CD8-positive, alpha-beta memory T cell (primary cell): ENCODE results near the gene CSNK1E. TPM values are rescaled to one million over a fixed set of nuclear protein-coding genes. Genes with fewer than 3 reads are reported as not detected.
A peak's percentile ranks its signal among the peaks of the same experiment; 100 is the strongest.

Source experiments
- CTCF ChIA-PET: fragments of 350-600 bp; sonication (Branson Sonifier 250); formaldehyde crosslinking; loops from one replicate; lab custom pipeline; 2021; ENCODE audit warnings: antibody characterized with exemption; lab: Charles Lee
- POLR2A ChIA-PET: fragments of 350-600 bp; sonication (Branson Sonifier 250); formaldehyde crosslinking; loops from one replicate; lab custom pipeline; 2021; ENCODE audit warnings: antibody characterized with exemption; lab: Charles Lee
- DNase-seq, 5 donors: peaks; one replicate each; pipeline versions ENCODE4 v3.0.0 to v3.0.0-alpha.2; 2020 to 2022; ENCODE audit warnings: mixed read lengths in 1 of 5
- H3K27ac ChIP-seq: one replicate; pipeline ENCODE4 v1.7.0; 2013; ENCODE audit warnings: low read depth, mild to moderate bottlenecking, low read length, moderate library complexity
- H3K27me3 ChIP-seq: 2 replicates; pipeline ENCODE4 v1.7.0; 2013; ENCODE audit warnings: low read length, mild to moderate bottlenecking; ENCODE audit not compliant: insufficient read depth, poor library complexity, severe bottlenecking
- H3K36me3 ChIP-seq: 2 replicates; pipeline ENCODE4 v1.7.0; 2013; ENCODE audit warnings: mild to moderate bottlenecking, low read length, moderate library complexity; ENCODE audit not compliant: insufficient read depth
- H3K4me1 ChIP-seq: 2 replicates; pipeline ENCODE4 v1.7.0; 2013; ENCODE audit warnings: mild to moderate bottlenecking, low read length, moderate library complexity; ENCODE audit not compliant: insufficient read depth
- H3K4me3 ChIP-seq: 2 replicates; pipeline ENCODE4 v1.7.0; 2013; ENCODE audit warnings: mild to moderate bottlenecking, low read length
- H3K9me3 ChIP-seq: 2 replicates; pipeline ENCODE4 v1.7.0; 2013; ENCODE audit warnings: mild to moderate bottlenecking, low read length
- H3K27ac Mint-ChIP-seq, 8 donors: one replicate each; pipeline ENCODE4 v1.8.0; 2020 to 2021; ENCODE audit warnings: mixed read lengths in 8 of 8, mild to moderate bottlenecking in 6 of 8, inconsistent platforms in 3 of 8, moderate library complexity in 3 of 8
- H3K27me3 Mint-ChIP-seq, 2 donors: one replicate each; pipeline ENCODE4 v1.8.0; 2020 to 2021; ENCODE audit warnings: mixed read lengths in 2 of 2, mild to moderate bottlenecking in 1 of 2, moderate library complexity in 1 of 2
- H3K36me3 Mint-ChIP-seq, 3 donors: one replicate each; pipeline ENCODE4 v1.8.0; 2020 to 2021; ENCODE audit warnings: mixed read lengths in 3 of 3, inconsistent platforms in 1 of 3, mild to moderate bottlenecking in 1 of 3
- H3K4me1 Mint-ChIP-seq, 3 donors: one replicate each; pipeline ENCODE4 v1.8.0; 2020 to 2021; ENCODE audit warnings: mixed read lengths in 3 of 3, inconsistent platforms in 1 of 3, mild to moderate bottlenecking in 1 of 3
- H3K4me3 Mint-ChIP-seq, 7 donors: one replicate each; pipeline ENCODE4 v1.8.0; 2020 to 2021; ENCODE audit warnings: mixed read lengths in 7 of 7, mild to moderate bottlenecking in 6 of 7, moderate library complexity in 4 of 7, inconsistent platforms in 2 of 7
- H3K9me3 Mint-ChIP-seq, 5 donors: one replicate each; pipeline ENCODE4 v1.8.0; 2020 to 2022; ENCODE audit warnings: mixed read lengths in 5 of 5, mild to moderate bottlenecking in 3 of 5, moderate library complexity in 2 of 5, inconsistent platforms in 1 of 5
- polyA plus RNA-seq: library from polyadenylated mRNA; unstranded; fragments of 300-500 nt; fragmentation: Illumina TruSeq; gene quantifications from one replicate; pipeline ENCODE4 v1.2.3, GENCODE V29; 2021
- total RNA-seq, 2 experiments: library from RNA; stranded (reverse); gene quantifications; one replicate each; pipeline ENCODE4 v1.2.3, GENCODE V29; 2021

Gene CSNK1E
- total and polyA plus RNA-seq, 3 experiments from 2014 or later: 14.1 to 105 (median 102) TPM

DNA sequence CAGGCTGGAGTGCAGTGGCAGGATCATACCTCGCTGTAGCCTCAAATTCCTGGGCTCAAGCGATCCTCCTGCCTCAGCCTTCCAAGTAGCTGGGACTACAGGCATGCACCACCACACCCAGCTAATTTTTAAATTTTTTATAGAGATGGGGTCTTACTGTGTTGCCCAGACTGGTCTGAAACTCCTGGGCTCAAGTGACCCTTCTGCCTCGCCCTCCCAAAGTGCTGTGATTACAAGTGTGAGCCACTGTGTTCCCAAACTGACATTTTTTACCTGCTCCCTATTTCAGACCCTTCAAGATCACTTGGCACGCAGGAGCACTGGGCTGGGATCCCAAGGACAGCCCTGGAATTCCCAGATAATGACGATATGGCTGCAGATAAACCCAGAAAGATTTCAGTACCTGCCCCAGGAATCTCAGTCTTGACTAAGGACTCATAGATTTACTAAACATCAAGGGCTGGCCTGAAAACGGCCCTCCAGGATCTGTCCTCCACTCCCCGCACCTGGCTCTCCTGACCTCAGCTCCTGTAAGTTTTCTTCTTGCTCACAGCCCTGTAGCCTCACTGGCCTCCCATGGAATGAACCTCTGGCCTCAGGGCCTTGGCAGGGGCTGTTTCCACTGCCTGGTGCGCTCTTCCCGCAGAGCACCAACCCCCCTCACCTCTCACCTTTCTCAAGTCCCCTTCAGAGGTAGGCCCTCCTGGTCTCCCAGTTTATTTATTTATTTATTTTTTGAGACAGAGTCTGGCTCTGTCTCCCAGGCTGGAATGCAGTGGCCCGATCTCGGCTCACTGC, 3.6 kb upstream of the CSNK1E start:
- H3K36me3 ChIP-seq: no peaks in the 10 kb centered on the region
- ChIA-PET CTCF (no interaction called here), POLR2A (no interaction called here)
- DNase-seq: no peak
- H3K4me1 Mint-ChIP-seq: peaks cover 4 to 15% (median 8%) of the 10 kb centered on the region in 3 donors
- peak overlapping the region in 1 of 7 donors; percentile 60 for H3K4me3 Mint-ChIP-seq
- no peak overlapping the region for H3K4me3 ChIP-seq
- peak overlapping the region in 2 of 8 donors; percentile 61 to 89 for H3K27ac Mint-ChIP-seq
- H3K9me3 Mint-ChIP-seq: no peaks in the 10 kb centered on the region
- H3K27me3 ChIP-seq: no peaks in the 10 kb centered on the region
- H3K27ac ChIP-seq: no peak overlapping the region
- peaks cover 12% of the 10 kb centered on the region for H3K4me1 ChIP-seq
- H3K36me3 Mint-ChIP-seq: peaks cover 0 to 4% (median 0%) of the 10 kb centered on the region in 3 donors
- no peaks in the 10 kb centered on the region for H3K9me3 ChIP-seq
- no peaks in the 10 kb centered on the region for H3K27me3 Mint-ChIP-seq

DNA sequence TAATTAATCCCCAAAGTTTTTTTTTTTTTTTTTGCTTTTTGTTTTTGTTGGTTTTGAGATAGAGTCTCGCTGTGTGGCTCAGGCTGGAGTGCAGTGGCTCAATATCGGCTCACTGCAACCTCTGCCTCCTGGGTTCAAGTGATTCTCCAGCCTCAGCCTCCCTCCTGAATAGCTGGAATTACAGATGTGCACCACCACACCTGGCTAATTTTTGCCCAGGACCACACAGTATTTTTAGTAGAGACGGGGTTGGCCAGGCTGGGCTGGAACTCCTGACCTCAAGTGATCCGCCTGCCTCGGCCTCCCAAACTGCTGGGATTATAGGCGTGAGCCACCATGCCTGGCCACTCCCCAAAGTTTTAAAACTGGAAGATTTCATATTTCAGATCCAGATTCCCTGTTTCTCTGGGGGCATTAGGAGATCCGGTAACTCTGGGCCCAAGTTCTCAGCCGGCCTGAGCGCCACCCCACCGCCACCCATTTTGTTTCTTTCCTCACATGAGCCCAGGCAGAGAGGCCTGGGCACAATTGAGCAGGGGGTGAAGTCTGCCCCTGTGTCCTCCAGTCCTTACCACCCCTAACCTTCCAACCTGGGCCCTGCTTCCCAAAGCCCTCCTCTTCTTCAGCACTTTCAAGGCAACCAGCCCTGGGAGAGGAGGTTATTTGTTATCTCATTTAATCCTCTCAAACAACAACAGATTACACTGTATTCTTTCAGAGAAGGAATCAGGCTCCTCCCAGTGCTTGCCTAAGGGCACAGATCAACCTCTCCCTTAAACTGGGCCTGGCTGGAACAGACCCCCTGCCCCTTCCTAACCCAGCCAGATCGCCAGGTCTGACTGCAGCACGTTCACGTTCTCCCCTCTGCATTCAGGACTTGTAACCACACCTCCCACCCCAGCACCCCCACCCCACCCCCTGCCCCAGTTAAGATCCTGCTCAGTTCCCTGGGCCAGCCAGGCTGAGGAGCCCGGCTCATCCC, 1.9 kb upstream of the CSNK1E start:
- Histone ChIP-seq H3K4me3 (no peak overlapping the region), H3K9me3 (no peaks in the 10 kb centered on the region), H3K4me1 (peaks cover 29% of the 10 kb centered on the region), H3K27ac (peak overlapping the region; percentile 78), H3K36me3 (no peaks in the 10 kb centered on the region), H3K27me3 (no peaks in the 10 kb centered on the region)
- Mint-ChIP-seq H3K36me3 (peaks cover 0 to 4% (median 0%) of the 10 kb centered on the region in 3 donors), H3K4me1 (peaks cover 21 to 32% (median 25%) of the 10 kb centered on the region in 3 donors), H3K9me3 (no peaks in the 10 kb centered on the region), H3K27ac (peak overlapping the region; percentile 33 to 94 (median 66)), H3K27me3 (no peaks in the 10 kb centered on the region), H3K4me3 (peak overlapping the region in 6 of 7 donors; percentile 46 to 88 (median 58))
- CTCF ChIA-PET: no interaction called here
- DNase-seq: no peak
- POLR2A ChIA-PET: no interaction called here

DNA sequence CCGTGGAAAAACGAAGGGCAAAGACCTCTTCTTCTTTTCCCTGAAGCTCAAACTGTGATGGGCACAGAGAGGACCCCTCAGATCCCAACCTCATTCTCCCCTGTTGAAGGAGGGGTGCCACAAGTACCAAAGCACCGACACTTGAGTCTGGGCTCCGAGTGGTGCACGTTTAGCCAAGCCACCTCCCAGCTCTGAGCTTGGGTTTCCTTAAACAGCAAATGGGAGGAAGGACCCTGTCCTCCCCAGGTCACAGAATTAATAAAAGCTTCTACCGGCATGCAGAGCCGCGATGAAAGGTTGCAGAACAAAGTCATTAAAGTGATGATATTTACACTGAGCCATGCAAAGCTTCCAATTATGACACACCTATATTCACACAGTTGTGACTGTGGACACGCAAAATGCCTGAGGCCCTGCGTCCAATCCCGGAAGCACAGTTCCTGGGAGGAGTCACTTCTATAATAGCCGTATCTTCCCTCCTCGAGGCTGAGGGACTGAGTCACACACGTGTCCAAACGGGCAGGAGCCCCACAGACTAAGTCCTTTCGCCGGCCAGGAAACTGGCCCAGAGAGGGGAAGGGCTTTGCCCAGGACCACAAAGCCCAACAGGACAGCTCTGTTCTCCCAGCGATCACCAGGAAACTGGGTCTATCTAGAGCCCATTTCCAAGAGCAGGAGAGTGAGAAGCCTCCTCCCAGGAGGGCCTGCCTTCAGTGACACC, 922 bp upstream of the CSNK1E start:
- CTCF ChIA-PET: interaction anchor here (0.9 to 1.3 kb wide), 2 partner anchors 12 to 19 kb away, joined by 3 to 4 read pairs; no protein-coding TSS in a partner anchor
- no peak for DNase-seq

DNA sequence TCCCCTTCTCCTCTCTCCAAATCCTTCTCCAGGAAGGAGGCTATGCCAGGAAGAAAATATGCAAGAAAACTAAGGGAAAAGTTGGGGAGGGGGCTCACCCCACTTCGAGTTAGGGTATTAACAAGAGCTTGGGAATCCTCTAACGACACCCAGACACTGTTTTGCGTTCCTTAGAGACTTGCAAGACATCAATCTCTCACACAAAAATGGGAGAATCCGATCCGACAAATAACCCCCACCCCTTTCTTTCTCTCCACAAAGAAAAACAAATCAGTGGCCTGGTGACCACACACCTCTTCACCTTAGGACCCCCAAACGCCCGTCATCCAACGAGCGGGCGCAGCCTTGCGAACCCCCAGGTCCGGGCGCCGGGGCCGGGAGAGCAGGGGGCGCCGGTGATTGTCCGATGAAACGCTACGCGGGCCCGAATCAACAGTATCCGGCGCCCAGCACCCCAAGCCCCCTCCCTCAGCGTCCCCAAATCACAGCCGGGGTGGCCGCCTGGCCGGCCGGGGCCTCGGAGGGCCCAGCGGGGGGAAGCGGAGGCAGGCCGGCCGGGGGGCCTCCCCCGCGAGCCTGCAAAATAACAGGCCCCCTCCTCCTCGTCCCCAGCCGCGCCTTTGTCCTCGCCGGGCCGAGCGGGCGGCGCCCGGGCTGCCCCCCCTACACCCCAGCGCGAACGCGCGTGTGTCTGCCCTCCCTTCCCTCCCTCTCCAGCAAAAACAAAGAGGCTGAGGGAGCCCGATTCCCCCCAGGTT, 690 bp downstream of the CSNK1E start:
- peaks cover 47% of the 10 kb centered on the region for H3K4me1 ChIP-seq
- H3K36me3 Mint-ChIP-seq: peaks cover 0 to 9% (median 0%) of the 10 kb centered on the region in 3 donors
- CTCF ChIA-PET: no interaction called here

More for the DNA sequence above, 922 bp upstream of the CSNK1E start:
- no peaks in the 10 kb centered on the region for H3K27me3 ChIP-seq
- peaks cover 39% of the 10 kb centered on the region for H3K4me1 ChIP-seq
- POLR2A ChIA-PET: interaction anchor here (0.5 to 0.9 kb wide), 3 partner anchors 45 to 1656 kb away, joined by 3 to 5 read pairs (median 4); partner anchors contain the start of gene TMEM184B
- no peaks in the 10 kb centered on the region for H3K36me3 ChIP-seq
- H3K4me3 ChIP-seq: peak overlapping the region; percentile 55
- H3K9me3 Mint-ChIP-seq: no peaks in the 10 kb centered on the region
- no peaks in the 10 kb centered on the region for H3K9me3 ChIP-seq
- H3K4me1 Mint-ChIP-seq: peaks cover 29 to 42% (median 34%) of the 10 kb centered on the region in 3 donors
- peak overlapping the region; percentile 78 for H3K27ac ChIP-seq
- peak overlapping the region; percentile 79 to 93 (median 81) for H3K4me3 Mint-ChIP-seq
- H3K27me3 Mint-ChIP-seq: no peaks in the 10 kb centered on the region
- peaks cover 0 to 4% (median 0%) of the 10 kb centered on the region in 3 donors for H3K36me3 Mint-ChIP-seq
- H3K27ac Mint-ChIP-seq: peak overlapping the region; percentile 89 to 96 (median 92)

DNA sequence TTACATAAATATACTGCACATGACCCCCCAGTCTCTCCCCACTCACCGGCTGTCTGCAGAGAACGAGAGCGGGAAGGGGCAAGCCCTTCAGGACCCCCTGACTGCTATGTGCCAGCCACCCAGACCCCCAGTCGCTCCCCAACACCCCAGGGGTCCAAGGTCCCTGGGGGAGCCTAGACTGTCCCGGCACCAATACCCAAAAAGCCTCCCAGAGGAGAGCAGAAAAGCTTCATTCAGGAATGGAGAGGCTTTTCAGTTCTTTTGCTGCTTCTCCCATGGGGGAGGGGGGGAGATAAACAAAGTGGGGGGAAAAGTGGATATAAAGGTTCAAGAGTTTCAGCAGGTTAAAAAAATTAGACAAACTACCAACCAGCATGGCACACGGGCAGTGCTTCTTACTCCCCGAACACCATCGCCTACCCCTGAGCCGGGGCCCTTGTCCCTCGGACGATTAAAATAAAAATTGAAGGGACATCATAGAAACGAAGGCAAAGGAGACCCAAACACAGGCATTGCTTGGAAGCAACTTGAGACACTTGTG, 1.3 kb downstream of the CSNK1E start:
- peaks cover 47% of the 10 kb centered on the region for H3K4me1 ChIP-seq
- H3K4me1 Mint-ChIP-seq: peaks cover 47 to 64% (median 56%) of the 10 kb centered on the region in 3 donors
- POLR2A ChIA-PET: interaction anchor here (0.6 to 1.1 kb wide), 2 partner anchors 10 to 679 kb away, joined by 5 to 8 read pairs; no protein-coding TSS in a partner anchor

More for the DNA sequence above, 690 bp downstream of the CSNK1E start:
- Histone ChIP-seq H3K4me3 (peak overlapping the region; percentile 60), H3K36me3 (no peaks in the 10 kb centered on the region), H3K27me3 (no peaks in the 10 kb centered on the region), H3K27ac (peak overlapping the region; percentile 77), H3K9me3 (no peaks in the 10 kb centered on the region)
- POLR2A ChIA-PET: no interaction called here
- no peaks in the 10 kb centered on the region for H3K9me3 Mint-ChIP-seq
- H3K4me3 Mint-ChIP-seq: peak overlapping the region; percentile 86 to 95 (median 90)
- DNase-seq: peak; percentile 40 to 76 (median 63)
- H3K27ac Mint-ChIP-seq: peak overlapping the region; percentile 93 to 100 (median 97)
- H3K27me3 Mint-ChIP-seq: no peaks in the 10 kb centered on the region
- H3K4me1 Mint-ChIP-seq: peaks cover 40 to 58% (median 50%) of the 10 kb centered on the region in 3 donors

DNA sequence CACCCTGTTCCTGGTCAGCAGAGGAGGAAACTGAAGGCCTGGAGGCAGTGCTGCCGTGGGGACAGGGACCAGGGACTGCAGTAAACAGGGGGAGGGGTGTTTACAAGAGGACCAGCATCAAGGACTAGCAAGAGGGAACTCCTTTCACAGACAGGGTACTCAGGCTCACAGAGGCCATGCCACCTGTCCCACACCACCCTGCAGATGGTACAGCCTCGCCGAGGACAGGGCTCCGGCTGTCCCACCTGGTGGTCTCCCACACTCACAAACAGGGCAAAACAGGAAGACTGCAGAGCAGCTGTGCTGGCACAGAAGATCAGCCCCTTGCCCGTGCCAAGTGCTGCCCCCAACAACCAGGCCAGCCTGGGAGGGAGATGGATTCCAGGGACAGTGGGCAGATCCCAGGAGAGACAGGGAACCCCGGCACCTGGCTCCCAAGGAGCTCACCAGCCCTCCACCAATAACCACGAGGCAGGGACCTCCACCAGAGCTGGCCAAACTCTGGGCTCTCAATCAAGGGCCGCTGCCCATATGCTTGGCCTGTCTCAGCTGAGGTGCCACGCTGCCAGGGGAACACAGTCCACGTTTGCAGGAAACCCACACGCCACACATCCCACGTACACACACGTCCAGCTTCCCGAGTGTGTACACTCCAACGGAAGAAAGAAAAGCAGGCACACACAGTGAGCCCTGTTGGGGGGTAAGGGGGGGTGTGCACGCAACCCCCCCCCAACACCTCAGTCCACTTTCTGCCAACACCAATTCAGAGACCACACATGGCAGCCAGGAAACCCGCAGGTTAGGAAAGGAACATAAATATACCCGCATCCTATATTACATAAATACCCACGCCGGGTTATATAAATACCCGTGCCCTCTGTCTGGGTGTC, 2.1 kb downstream of the CSNK1E start:
- peak overlapping the region; percentile 77 for H3K27ac ChIP-seq
- H3K4me1 ChIP-seq: peaks cover 47% of the 10 kb centered on the region
- H3K36me3 ChIP-seq: no peaks in the 10 kb centered on the region
- CTCF ChIA-PET: interaction anchor here (0.6 to 1.2 kb wide), 2 partner anchors 23 to 263 kb away, joined by 3 to 4 read pairs; no protein-coding TSS in a partner anchor
- H3K9me3 Mint-ChIP-seq: no peaks in the 10 kb centered on the region
- no peaks in the 10 kb centered on the region for H3K9me3 ChIP-seq
- peaks cover 0 to 18% (median 0%) of the 10 kb centered on the region in 3 donors for H3K36me3 Mint-ChIP-seq
- H3K4me3 ChIP-seq: peak overlapping the region; percentile 60
- H3K4me3 Mint-ChIP-seq: peak overlapping the region; percentile 86 to 95 (median 90)
- peak in 2 of 5 donors; percentile 35 to 43 for DNase-seq
- no peaks in the 10 kb centered on the region for H3K27me3 ChIP-seq
- H3K27me3 Mint-ChIP-seq: no peaks in the 10 kb centered on the region
- peaks cover 51 to 72% (median 61%) of the 10 kb centered on the region in 3 donors for H3K4me1 Mint-ChIP-seq
- POLR2A ChIA-PET: interaction anchor here (0.6 to 1.1 kb wide), 3 partner anchors 9 to 1611 kb away, joined by 4 to 8 read pairs (median 5); no protein-coding TSS in a partner anchor
- peak overlapping the region; percentile 93 to 100 (median 97) for H3K27ac Mint-ChIP-seq

More for the DNA sequence above, 1.3 kb downstream of the CSNK1E start:
- peaks cover 0 to 15% (median 0%) of the 10 kb centered on the region in 3 donors for H3K36me3 Mint-ChIP-seq
- H3K4me3 ChIP-seq: peak overlapping the region; percentile 60
- peak in 1 of 5 donors; percentile 56 for DNase-seq
- H3K4me3 Mint-ChIP-seq: peak overlapping the region; percentile 86 to 95 (median 90)
- CTCF ChIA-PET: interaction anchor here (0.6 to 1.2 kb wide), 2 partner anchors 22 to 264 kb away, joined by 3 to 4 read pairs; no protein-coding TSS in a partner anchor
- peak overlapping the region; percentile 77 for H3K27ac ChIP-seq
- H3K36me3 ChIP-seq: no peaks in the 10 kb centered on the region
- H3K9me3 Mint-ChIP-seq: no peaks in the 10 kb centered on the region
- H3K27me3 Mint-ChIP-seq: no peaks in the 10 kb centered on the region
- H3K27ac Mint-ChIP-seq: peak overlapping the region; percentile 93 to 100 (median 97)
- no peaks in the 10 kb centered on the region for H3K9me3 ChIP-seq
- H3K27me3 ChIP-seq: no peaks in the 10 kb centered on the region
